Posterior cingulate gyrus (tissue), 11 donors: ENCODE results near the gene TTLL1.
"Not testable (repeated sequence)": the region's sequence is repeated elsewhere in the genome, so short reads cannot be mapped to it uniquely, and the experiment has no call there.

Experiments
- DNase-seq, 10 donors: peaks; one replicate each; pipeline versions ENCODE4 v3.0.0 to v3.0.0-alpha.2; 2020 to 2021; ENCODE audit warnings: mixed read lengths in 3 of 10
- intact Hi-C: fragments of 100-400 bp; cut with DNase I; formaldehyde crosslinking; loops from one replicate; pipeline ENCODE4 v1.15.1; 2023

Gene TTLL1

GRCh38 chr22:43079742-43080141, 9.4 kb downstream of the TTLL1 start:
- intact Hi-C loops: no loop called here
- DNase-seq: no peak

GRCh38 chr22:43078522-43078921, 10.7 kb downstream of the TTLL1 start:
- intact Hi-C loops: no loop called here
- no peak for DNase-seq

GRCh38 chr22:43077121-43077877, 11.9 kb downstream of the TTLL1 start:
- intact Hi-C loops: no loop called here
- DNase-seq: peak in 9 of 10 donors; percentile 16 to 87 (median 36)

- intact Hi-C loops: no loop called here
- no peak for DNase-seq
Measured at GRCh38 chr22:43066844-43067385, 22.3 kb downstream of the TTLL1 start.

GRCh38 chr22:43066134-43066533, 23.1 kb downstream of the TTLL1 start:
- no peak for DNase-seq
- intact Hi-C loops: no loop called here

GRCh38 chr22:43060183-43060582, 29.0 kb downstream of the TTLL1 start:
- intact Hi-C loops: no loop called here
- DNase-seq: peak in 1 of 10 donors; percentile 23

GRCh38 chr22:43057641-43058040, 31.6 kb downstream of the TTLL1 start:
- intact Hi-C loops: no loop called here
- no peak for DNase-seq

- intact Hi-C loops: no loop called here
- peak in 1 of 10 donors; percentile 40 for DNase-seq
Measured at GRCh38 chr22:43053176-43053575, 36.0 kb downstream of the TTLL1 start.

GRCh38 chr22:43050995-43051394, 38.2 kb downstream of the TTLL1 start:
- intact Hi-C loops: no loop called here
- DNase-seq: no peak

GRCh38 chr22:43047605-43048004, 41.6 kb downstream of the TTLL1 start:
- intact Hi-C loops: no loop called here

GRCh38 chr22:43044290-43044712, 44.9 kb downstream of the TTLL1 start:
- DNase-seq: no peak

More at GRCh38 chr22:43047605-43048004, 41.6 kb downstream of the TTLL1 start:
- DNase-seq: no peak

GRCh38 chr22:43042101-43042780, 47.0 kb downstream of the TTLL1 start:
- no peak for DNase-seq
- intact Hi-C loops: no loop called here

More at GRCh38 chr22:43044290-43044712, 44.9 kb downstream of the TTLL1 start:
- intact Hi-C loops: no loop called here

- intact Hi-C loops: no loop called here
- DNase-seq: no peak
Measured at GRCh38 chr22:43039800-43040199, 49.4 kb downstream of the TTLL1 start.

GRCh38 chr22:43038325-43038724, 50.9 kb downstream of the TTLL1 start:
- peak in 1 of 10 donors; percentile 28 for DNase-seq
- intact Hi-C loops: no loop called here

- intact Hi-C loops: no loop called here
- DNase-seq: no peak
Measured at GRCh38 chr22:43036282-43036829, 52.8 kb downstream of the TTLL1 start.

- no peak for DNase-seq
- intact Hi-C loops: no loop called here
Measured at GRCh38 chr22:43035250-43035649, 53.9 kb downstream of the TTLL1 start.

- intact Hi-C loops: loop anchor here (5.0 kb wide), 1 partner anchor 164 kb away; no protein-coding TSS in a partner anchor
- no peak for DNase-seq
Measured at GRCh38 chr22:43031617-43032016, 57.6 kb downstream of the TTLL1 start.

GRCh38 chr22:43018615-43019014, 70.6 kb downstream of the TTLL1 start:
- intact Hi-C loops: no loop called here
- DNase-seq: no peak

- peak in 2 of 10 donors; percentile 33 to 45 for DNase-seq
- intact Hi-C loops: no loop called here
Measured at GRCh38 chr22:43017525-43018460, 71.4 kb downstream of the TTLL1 start.

GRCh38 chr22:43016150-43016549, 73.0 kb downstream of the TTLL1 start:
- DNase-seq: peak in 3 of 10 donors; percentile 9 to 46 (median 10)
- intact Hi-C loops: not testable (repeated sequence)
